GM18858 (cell line): Measurements from ENCODE around the gene DDX1.
"Not testable (repeated sequence)": the region's sequence is repeated elsewhere in the genome, so short reads cannot be mapped to it uniquely, and the experiment has no call there.

Experiments
- ATAC-seq: cut with Tn5 transposase; IDR thresholded peaks from one replicate; pipeline ENCODE4 v1.9.1; 2021; ENCODE audit not compliant: unreplicated experiment

Gene DDX1

GRCh38 chr2:15595342-15595905 lies 3.8 kb downstream of the DDX1 start:
- ATAC-seq: no peak

GRCh38 chr2:15595936-15596335 lies 4.3 kb downstream of the DDX1 start:
- no peak for ATAC-seq

- no peak for ATAC-seq
Measured at GRCh38 chr2:15596350-15596749, 4.7 kb downstream of the DDX1 start.

- ATAC-seq: no peak
Measured at GRCh38 chr2:15596968-15597367, 5.3 kb downstream of the DDX1 start.

- no peak for ATAC-seq
Measured at GRCh38 chr2:15599994-15600393, 8.3 kb downstream of the DDX1 start.

- no peak for ATAC-seq
Measured at GRCh38 chr2:15601681-15602080, 10.0 kb downstream of the DDX1 start.

GRCh38 chr2:15602393-15602792 lies 10.7 kb downstream of the DDX1 start:
- no peak for ATAC-seq

- no peak for ATAC-seq
Measured at GRCh38 chr2:15603044-15603765, 11.5 kb downstream of the DDX1 start.

- ATAC-seq: no peak
Measured at GRCh38 chr2:15603948-15604347, 12.3 kb downstream of the DDX1 start.

- ATAC-seq: no peak
Measured at GRCh38 chr2:15605721-15606120, 14.1 kb downstream of the DDX1 start.

- ATAC-seq: no peak
Measured at GRCh38 chr2:15606481-15607441, 15.1 kb downstream of the DDX1 start.

GRCh38 chr2:15607709-15608391 lies 16.2 kb downstream of the DDX1 start:
- no peak for ATAC-seq

- no peak for ATAC-seq
Measured at GRCh38 chr2:15608392-15608761, 16.7 kb downstream of the DDX1 start.

- no peak for ATAC-seq
Measured at GRCh38 chr2:15609341-15610042, 17.8 kb downstream of the DDX1 start.

- no peak for ATAC-seq
Measured at GRCh38 chr2:15610430-15610952, 18.8 kb downstream of the DDX1 start.

GRCh38 chr2:15612101-15612500 lies 20.4 kb downstream of the DDX1 start:
- not testable (repeated sequence) for ATAC-seq

- ATAC-seq: no peak
Measured at GRCh38 chr2:15613736-15614429, 22.2 kb downstream of the DDX1 start.

GRCh38 chr2:15614545-15615300 lies 23.1 kb downstream of the DDX1 start:
- no peak for ATAC-seq

- no peak for ATAC-seq
Measured at GRCh38 chr2:15615301-15615920, 23.7 kb downstream of the DDX1 start.
